ENCODE measurements around the gene PLIN4. TPM values are rescaled to one million over a fixed set of nuclear protein-coding genes. Genes with fewer than 3 reads are reported as not detected.

The PLIN4 gene
- total RNA-seq, 1 experiment from 2014 or later, result not detected

- H3K4me1 ChIP-seq (ENCODE audit: low read length), result no peaks in the 10 kb centered on the region
- DNase-seq, result no peak
- no peak overlapping the region for H3K9ac ChIP-seq (ENCODE audit: low read length)
- H3K36me3 ChIP-seq (ENCODE audit: insufficient read depth, low read length), result no peaks in the 10 kb centered on the region
- no peak overlapping the region for H3K4me2 ChIP-seq (ENCODE audit: low read depth, low read length, poor library complexity, severe bottlenecking)
- H3K27me3 ChIP-seq (ENCODE audit: low read length), result no peaks in the 10 kb centered on the region
- H3K4me3 ChIP-seq (ENCODE audit: low read length), result no peak overlapping the region
- no peaks in the 10 kb centered on the region for H3K9me3 ChIP-seq (ENCODE audit: low read length)
- H3K79me2 ChIP-seq (ENCODE audit: low read length), result no peaks in the 10 kb centered on the region
- H3K9me2 ChIP-seq (replicated peaks; ENCODE audit: insufficient read depth, low read length), result no peaks in the 10 kb centered on the region
- no peak overlapping the region for H3K27ac ChIP-seq (ENCODE audit: low read length)
- no peak overlapping the region for H2AFZ ChIP-seq (ENCODE audit: low read length)
- H4K20me1 ChIP-seq (ENCODE audit: insufficient read depth, low read depth, low read length), result no peaks in the 10 kb centered on the region
These were observed 9.6 kb downstream of the PLIN4 start for GRCh38 chr19:4508698-4509097.

- Histone ChIP-seq H3K9ac (ENCODE audit: low read length) (no peak overlapping the region), H3K9me3 (ENCODE audit: low read length) (no peaks in the 10 kb centered on the region)
- DNase-seq, result no peak
These were observed 10.5 kb downstream of the PLIN4 start for GRCh38 chr19:4507804-4508203.

GRCh38 chr19:4507150-4507452 lies 11.2 kb downstream of the PLIN4 start:
- Histone ChIP-seq H3K79me2 (ENCODE audit: low read length) (no peaks in the 10 kb centered on the region), H2AFZ (ENCODE audit: low read length) (no peak overlapping the region), H3K4me3 (ENCODE audit: low read length) (no peak overlapping the region), H3K9me2 (replicated peaks; ENCODE audit: insufficient read depth, low read length) (no peaks in the 10 kb centered on the region), H3K36me3 (ENCODE audit: insufficient read depth, low read length) (no peaks in the 10 kb centered on the region), H3K4me2 (ENCODE audit: low read depth, low read length, poor library complexity, severe bottlenecking) (no peak overlapping the region), H3K9ac (ENCODE audit: low read length) (no peak overlapping the region), H3K9me3 (ENCODE audit: low read length) (no peaks in the 10 kb centered on the region), H4K20me1 (ENCODE audit: insufficient read depth, low read depth, low read length) (no peaks in the 10 kb centered on the region), H3K27ac (ENCODE audit: low read length) (no peak overlapping the region), H3K27me3 (ENCODE audit: low read length) (no peaks in the 10 kb centered on the region), H3K4me1 (ENCODE audit: low read length) (no peaks in the 10 kb centered on the region)
- DNase-seq, result no peak

More at GRCh38 chr19:4507804-4508203, 10.5 kb downstream of the PLIN4 start:
- Histone ChIP-seq H3K4me3 (ENCODE audit: low read length) (no peak overlapping the region), H3K36me3 (ENCODE audit: insufficient read depth, low read length) (no peaks in the 10 kb centered on the region), H2AFZ (ENCODE audit: low read length) (no peak overlapping the region), H3K4me2 (ENCODE audit: low read depth, low read length, poor library complexity, severe bottlenecking) (no peak overlapping the region), H3K9me2 (replicated peaks; ENCODE audit: insufficient read depth, low read length) (no peaks in the 10 kb centered on the region), H3K79me2 (ENCODE audit: low read length) (no peaks in the 10 kb centered on the region), H3K27me3 (ENCODE audit: low read length) (no peaks in the 10 kb centered on the region), H3K4me1 (ENCODE audit: low read length) (no peaks in the 10 kb centered on the region), H3K27ac (ENCODE audit: low read length) (no peak overlapping the region), H4K20me1 (ENCODE audit: insufficient read depth, low read depth, low read length) (no peaks in the 10 kb centered on the region)

- no peak overlapping the region for H3K4me2 ChIP-seq (ENCODE audit: low read depth, low read length, poor library complexity, severe bottlenecking)
- H3K4me3 ChIP-seq (ENCODE audit: low read length), result no peak overlapping the region
- no peak for DNase-seq
- no peaks in the 10 kb centered on the region for H3K36me3 ChIP-seq (ENCODE audit: insufficient read depth, low read length)
- no peaks in the 10 kb centered on the region for H3K4me1 ChIP-seq (ENCODE audit: low read length)
- no peak overlapping the region for H3K9ac ChIP-seq (ENCODE audit: low read length)
- no peak overlapping the region for H2AFZ ChIP-seq (ENCODE audit: low read length)
- no peak overlapping the region for H3K27ac ChIP-seq (ENCODE audit: low read length)
- H3K79me2 ChIP-seq (ENCODE audit: low read length), result no peaks in the 10 kb centered on the region
- H3K9me2 ChIP-seq (replicated peaks; ENCODE audit: insufficient read depth, low read length), result no peaks in the 10 kb centered on the region
- no peaks in the 10 kb centered on the region for H3K9me3 ChIP-seq (ENCODE audit: low read length)
- H4K20me1 ChIP-seq (ENCODE audit: insufficient read depth, low read depth, low read length), result no peaks in the 10 kb centered on the region
- no peaks in the 10 kb centered on the region for H3K27me3 ChIP-seq (ENCODE audit: low read length)
These were observed 11.7 kb downstream of the PLIN4 start for GRCh38 chr19:4506449-4507149.

GRCh38 chr19:4505570-4506448 lies 12.5 kb downstream of the PLIN4 start:
- DNase-seq, result no peak
- Histone ChIP-seq H3K4me1 (ENCODE audit: low read length) (no peaks in the 10 kb centered on the region), H3K4me3 (ENCODE audit: low read length) (no peak overlapping the region), H3K9me3 (ENCODE audit: low read length) (no peaks in the 10 kb centered on the region), H3K79me2 (ENCODE audit: low read length) (no peaks in the 10 kb centered on the region), H3K9me2 (replicated peaks; ENCODE audit: insufficient read depth, low read length) (no peaks in the 10 kb centered on the region), H3K36me3 (ENCODE audit: insufficient read depth, low read length) (no peaks in the 10 kb centered on the region), H3K27ac (ENCODE audit: low read length) (no peak overlapping the region), H3K4me2 (ENCODE audit: low read depth, low read length, poor library complexity, severe bottlenecking) (no peak overlapping the region), H4K20me1 (ENCODE audit: insufficient read depth, low read depth, low read length) (no peaks in the 10 kb centered on the region), H2AFZ (ENCODE audit: low read length) (no peak overlapping the region), H3K27me3 (ENCODE audit: low read length) (no peaks in the 10 kb centered on the region), H3K9ac (ENCODE audit: low read length) (no peak overlapping the region)

- Histone ChIP-seq H3K36me3 (ENCODE audit: insufficient read depth, low read length) (no peaks in the 10 kb centered on the region), H3K4me1 (ENCODE audit: low read length) (no peaks in the 10 kb centered on the region), H3K9me3 (ENCODE audit: low read length) (no peaks in the 10 kb centered on the region), H3K4me3 (ENCODE audit: low read length) (no peak overlapping the region), H3K9ac (ENCODE audit: low read length) (no peak overlapping the region), H3K9me2 (replicated peaks; ENCODE audit: insufficient read depth, low read length) (no peaks in the 10 kb centered on the region), H4K20me1 (ENCODE audit: insufficient read depth, low read depth, low read length) (no peaks in the 10 kb centered on the region), H3K4me2 (ENCODE audit: low read depth, low read length, poor library complexity, severe bottlenecking) (no peak overlapping the region), H3K27me3 (ENCODE audit: low read length) (no peaks in the 10 kb centered on the region), H2AFZ (ENCODE audit: low read length) (no peak overlapping the region), H3K79me2 (ENCODE audit: low read length) (no peaks in the 10 kb centered on the region), H3K27ac (ENCODE audit: low read length) (no peak overlapping the region)
- DNase-seq, result no peak
These were observed 13.3 kb downstream of the PLIN4 start for GRCh38 chr19:4504891-4505569.

GRCh38 chr19:4504297-4504701 lies 14.0 kb downstream of the PLIN4 start:
- Histone ChIP-seq H3K4me1 (ENCODE audit: low read length) (no peaks in the 10 kb centered on the region), H3K36me3 (ENCODE audit: insufficient read depth, low read length) (no peaks in the 10 kb centered on the region)

GRCh38 chr19:4503825-4504170 lies 14.5 kb downstream of the PLIN4 start:
- H3K4me1 ChIP-seq (ENCODE audit: low read length), result no peaks in the 10 kb centered on the region
- no peaks in the 10 kb centered on the region for H3K36me3 ChIP-seq (ENCODE audit: insufficient read depth, low read length)
- no peak overlapping the region for H3K9ac ChIP-seq (ENCODE audit: low read length)
- H3K4me2 ChIP-seq (ENCODE audit: low read depth, low read length, poor library complexity, severe bottlenecking), result no peak overlapping the region
- H3K9me2 ChIP-seq (replicated peaks; ENCODE audit: insufficient read depth, low read length), result no peaks in the 10 kb centered on the region
- no peaks in the 10 kb centered on the region for H3K9me3 ChIP-seq (ENCODE audit: low read length)
- H3K79me2 ChIP-seq (ENCODE audit: low read length), result no peaks in the 10 kb centered on the region
- H3K4me3 ChIP-seq (ENCODE audit: low read length), result no peak overlapping the region
- H3K27me3 ChIP-seq (ENCODE audit: low read length), result no peaks in the 10 kb centered on the region
- H2AFZ ChIP-seq (ENCODE audit: low read length), result no peak overlapping the region
- no peak for DNase-seq
- no peaks in the 10 kb centered on the region for H4K20me1 ChIP-seq (ENCODE audit: insufficient read depth, low read depth, low read length)
- H3K27ac ChIP-seq (ENCODE audit: low read length), result no peak overlapping the region

More at GRCh38 chr19:4504297-4504701, 14.0 kb downstream of the PLIN4 start:
- H3K27me3 ChIP-seq (ENCODE audit: low read length), result no peaks in the 10 kb centered on the region
- H3K27ac ChIP-seq (ENCODE audit: low read length), result no peak overlapping the region
- H3K79me2 ChIP-seq (ENCODE audit: low read length), result no peaks in the 10 kb centered on the region
- H4K20me1 ChIP-seq (ENCODE audit: insufficient read depth, low read depth, low read length), result no peaks in the 10 kb centered on the region
- H3K9ac ChIP-seq (ENCODE audit: low read length), result no peak overlapping the region
- no peak overlapping the region for H3K4me3 ChIP-seq (ENCODE audit: low read length)
- no peak overlapping the region for H2AFZ ChIP-seq (ENCODE audit: low read length)
- DNase-seq, result no peak
- H3K9me3 ChIP-seq (ENCODE audit: low read length), result no peaks in the 10 kb centered on the region
- no peaks in the 10 kb centered on the region for H3K9me2 ChIP-seq (replicated peaks; ENCODE audit: insufficient read depth, low read length)
- no peak overlapping the region for H3K4me2 ChIP-seq (ENCODE audit: low read depth, low read length, poor library complexity, severe bottlenecking)

All from Karpas-422 (cell line).